HG03565 (cell line): Measurements from ENCODE around the gene PLEKHF1.

Source experiments
- ATAC-seq: cut with Tn5 transposase; IDR thresholded peaks from one replicate; pipeline ENCODE4 v1.9.1; 2021; ENCODE audit warnings: mild to moderate bottlenecking, moderate library complexity; ENCODE audit not compliant: unreplicated experiment

The PLEKHF1 gene

GRCh38 chr19:29724746-29725145 is 59.5 kb downstream of the PLEKHF1 start:
- ATAC-seq: no peak
